WI38 (cell line): ENCODE results near the gene PSMB3.

Source experiments
- H3K4me3 ChIP-seq: 2 replicates; pipeline ENCODE4 v1.5.1; 2011; ENCODE audit warnings: low read depth, mild to moderate bottlenecking, control low read depth, low read length
- TF ChIP-seq, protein P1 (sequence below): IDR thresholded peaks from 2 replicates; pipeline ENCODE4 v1.5.1; 2012; ENCODE audit warnings: low read depth, mild to moderate bottlenecking, control low read depth, low read length

PSMB3 gene

GRCh38 chr17:38797828-38798227 is 45.3 kb downstream of the PSMB3 start:
- peak overlapping the region; percentile 77 for H3K4me3 ChIP-seq
- TF ChIP-seq, protein P1, sequence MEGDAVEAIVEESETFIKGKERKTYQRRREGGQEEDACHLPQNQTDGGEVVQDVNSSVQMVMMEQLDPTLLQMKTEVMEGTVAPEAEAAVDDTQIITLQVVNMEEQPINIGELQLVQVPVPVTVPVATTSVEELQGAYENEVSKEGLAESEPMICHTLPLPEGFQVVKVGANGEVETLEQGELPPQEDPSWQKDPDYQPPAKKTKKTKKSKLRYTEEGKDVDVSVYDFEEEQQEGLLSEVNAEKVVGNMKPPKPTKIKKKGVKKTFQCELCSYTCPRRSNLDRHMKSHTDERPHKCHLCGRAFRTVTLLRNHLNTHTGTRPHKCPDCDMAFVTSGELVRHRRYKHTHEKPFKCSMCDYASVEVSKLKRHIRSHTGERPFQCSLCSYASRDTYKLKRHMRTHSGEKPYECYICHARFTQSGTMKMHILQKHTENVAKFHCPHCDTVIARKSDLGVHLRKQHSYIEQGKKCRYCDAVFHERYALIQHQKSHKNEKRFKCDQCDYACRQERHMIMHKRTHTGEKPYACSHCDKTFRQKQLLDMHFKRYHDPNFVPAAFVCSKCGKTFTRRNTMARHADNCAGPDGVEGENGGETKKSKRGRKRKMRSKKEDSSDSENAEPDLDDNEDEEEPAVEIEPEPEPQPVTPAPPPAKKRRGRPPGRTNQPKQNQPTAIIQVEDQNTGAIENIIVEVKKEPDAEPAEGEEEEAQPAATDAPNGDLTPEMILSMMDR: no peak

DNA sequence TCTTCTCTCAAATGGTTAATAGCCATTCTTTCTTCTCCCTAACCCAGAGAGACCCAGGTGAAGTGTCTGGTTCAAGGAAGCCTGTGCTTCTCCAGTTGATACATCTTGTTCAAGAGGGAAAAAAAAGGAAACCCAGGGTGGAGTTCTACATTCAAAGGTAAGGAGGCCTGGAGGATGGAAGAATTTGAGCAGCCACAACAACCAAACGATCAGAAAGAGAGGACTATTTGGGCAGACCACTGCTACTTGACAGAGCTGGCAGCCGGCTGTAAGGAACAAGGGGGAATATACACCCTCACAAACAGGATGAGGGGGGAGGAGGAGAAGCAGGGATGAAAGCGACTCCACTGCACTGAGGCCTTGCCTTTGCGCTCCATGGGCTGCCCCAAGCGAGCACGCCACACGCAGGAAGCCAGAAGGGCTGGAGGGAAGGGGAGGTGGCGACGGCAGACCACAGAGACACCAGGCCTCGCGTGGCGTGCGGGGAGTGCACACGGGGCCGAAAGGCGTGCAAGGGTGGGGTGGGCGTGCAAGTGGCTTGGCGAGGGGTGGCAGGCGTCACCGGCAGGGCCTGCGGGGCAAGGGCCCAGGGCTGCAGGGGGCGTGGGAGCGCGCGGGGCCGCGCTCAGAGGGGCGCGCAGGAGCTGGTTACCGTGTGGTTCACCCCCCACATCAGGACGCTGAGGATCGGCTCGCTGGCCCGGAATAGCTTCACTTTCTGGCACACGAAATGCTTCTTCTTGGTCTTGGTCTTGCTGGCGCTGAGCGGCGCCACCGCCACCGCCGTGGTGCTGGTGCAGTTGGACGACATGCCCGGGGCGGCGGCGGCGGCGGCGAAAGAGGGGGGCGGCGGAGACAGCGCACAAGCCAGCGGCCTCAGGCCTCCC is 46.3 kb downstream of the PSMB3 start:
- peak overlapping the region; percentile 77 for H3K4me3 ChIP-seq
- TF ChIP-seq, protein P1: no peak

GRCh38 chr17:38799501-38800236 is 47.1 kb downstream of the PSMB3 start, which contains the start of gene PIP4K2B:
Gene PIP4K2B, minus strand, starts transcription at chr17:38799556. Its CDS starts 132 bp downstream, at chr17:38799424.
- peak within 1 kb of the TSS; percentile 77 for H3K4me3 ChIP-seq
- TF ChIP-seq, protein P1: no peak

GRCh38 chr17:38800237-38800760 is 47.8 kb downstream of the PSMB3 start:
- TF ChIP-seq, protein P1: no peak
- H3K4me3 ChIP-seq: peak overlapping the region; percentile 77

DNA sequence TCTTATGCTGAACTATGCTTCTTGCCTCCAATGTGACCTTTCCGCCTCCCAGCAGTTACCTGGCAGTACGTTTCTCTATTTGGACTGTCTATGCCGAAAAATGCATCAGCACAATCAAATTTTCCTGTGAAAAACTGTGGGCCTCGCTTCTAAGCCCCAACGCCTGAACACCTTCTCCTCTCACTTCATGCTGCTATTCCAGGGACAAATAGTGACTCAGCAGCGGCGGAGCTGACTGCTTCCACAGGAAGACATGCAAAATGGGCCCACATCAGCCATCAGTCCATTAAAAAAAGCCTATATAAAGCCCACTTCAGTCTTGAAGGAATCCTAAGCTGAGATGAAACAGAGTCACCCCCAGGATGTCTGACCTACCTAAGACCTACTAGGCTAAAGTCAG is 57.3 kb downstream of the PSMB3 start:
- H3K4me3 ChIP-seq: no peak overlapping the region
- TF ChIP-seq, protein P1: no peak
